Nephron progenitor cell (in vitro differentiated cells): Measurements from ENCODE around the gene LMOD2.

ENCODE experiments used
- DNase-seq: peaks from one replicate; pipeline ENCODE4 v3.0.0; 2021
- H3K27ac Mint-ChIP-seq: 2 replicates; pipeline ENCODE4 v1.8.0; 2021; ENCODE audit warnings: mild to moderate bottlenecking, moderate library complexity, mixed read lengths
- H3K27me3 Mint-ChIP-seq: 2 replicates; pipeline ENCODE4 v1.8.0; 2021; ENCODE audit warnings: mild to moderate bottlenecking, low read depth, mixed read lengths; ENCODE audit not compliant: poor library complexity
- H3K36me3 Mint-ChIP-seq: 2 replicates; pipeline ENCODE4 v1.8.0; 2021; ENCODE audit warnings: low read depth, mixed read lengths
- H3K4me1 Mint-ChIP-seq: 2 replicates; pipeline ENCODE4 v1.8.0; 2021; ENCODE audit warnings: mixed read lengths
- H3K4me3 Mint-ChIP-seq: 2 replicates; pipeline ENCODE4 v1.8.0; 2021; ENCODE audit warnings: mild to moderate bottlenecking, moderate library complexity, mixed read lengths
- H3K9me3 Mint-ChIP-seq: 2 replicates; pipeline ENCODE4 v1.8.0; 2021; ENCODE audit warnings: mild to moderate bottlenecking, moderate library complexity, mixed read lengths
- TF ChIP-seq, protein P1 (sequence below): fragments of 200-600 bp; sonication (generic); IDR thresholded peaks from 2 replicates; pipeline ENCODE4 v1.5.0; 2021; ENCODE audit warnings: antibody characterized with exemption

The LMOD2 gene

DNA sequence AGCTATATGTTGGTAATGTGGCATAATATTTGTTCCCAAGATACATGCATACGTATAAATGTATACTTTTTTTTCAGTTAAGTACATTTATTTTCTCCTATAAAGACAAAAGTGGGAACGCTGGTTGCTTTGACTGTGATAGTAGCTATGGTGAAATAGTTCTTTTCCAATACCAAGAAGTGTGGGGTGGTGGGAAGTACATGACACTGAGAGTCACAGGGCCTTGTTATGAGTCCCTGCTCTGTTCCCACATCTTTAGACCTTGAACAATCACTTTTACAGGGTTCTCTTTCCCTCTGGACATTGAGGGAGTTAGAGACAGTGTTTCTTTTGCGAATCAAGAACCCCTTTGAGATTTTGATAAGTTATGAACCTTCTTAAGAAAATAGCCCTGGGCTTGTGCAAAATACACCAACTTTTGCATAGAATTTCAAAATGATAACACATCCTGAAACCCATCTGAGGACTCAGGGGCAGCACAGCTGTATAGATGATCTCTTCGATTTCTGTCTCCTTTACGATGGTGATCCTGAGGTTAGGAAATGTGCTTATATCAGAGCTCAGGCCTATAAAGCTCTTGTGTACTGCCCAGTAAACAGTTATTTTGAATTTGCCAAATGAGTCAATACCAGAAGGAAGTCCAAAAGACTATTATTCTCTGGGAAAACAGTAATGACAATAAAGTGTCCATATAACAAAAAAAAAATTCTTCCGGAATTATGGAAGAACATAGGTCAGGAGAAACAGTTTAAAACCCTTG lies 1.1 kb downstream of the LMOD2 start:
- H3K36me3 Mint-ChIP-seq = peaks cover 2% of the 10 kb centered on the region
- H3K4me1 Mint-ChIP-seq = peaks cover 24% of the 10 kb centered on the region
- H3K27ac Mint-ChIP-seq = no peak overlapping the region
- no peak overlapping the region for H3K4me3 Mint-ChIP-seq
- H3K9me3 Mint-ChIP-seq = no peaks in the 10 kb centered on the region
- H3K27me3 Mint-ChIP-seq = peaks cover 5% of the 10 kb centered on the region
- TF ChIP-seq, protein P1, sequence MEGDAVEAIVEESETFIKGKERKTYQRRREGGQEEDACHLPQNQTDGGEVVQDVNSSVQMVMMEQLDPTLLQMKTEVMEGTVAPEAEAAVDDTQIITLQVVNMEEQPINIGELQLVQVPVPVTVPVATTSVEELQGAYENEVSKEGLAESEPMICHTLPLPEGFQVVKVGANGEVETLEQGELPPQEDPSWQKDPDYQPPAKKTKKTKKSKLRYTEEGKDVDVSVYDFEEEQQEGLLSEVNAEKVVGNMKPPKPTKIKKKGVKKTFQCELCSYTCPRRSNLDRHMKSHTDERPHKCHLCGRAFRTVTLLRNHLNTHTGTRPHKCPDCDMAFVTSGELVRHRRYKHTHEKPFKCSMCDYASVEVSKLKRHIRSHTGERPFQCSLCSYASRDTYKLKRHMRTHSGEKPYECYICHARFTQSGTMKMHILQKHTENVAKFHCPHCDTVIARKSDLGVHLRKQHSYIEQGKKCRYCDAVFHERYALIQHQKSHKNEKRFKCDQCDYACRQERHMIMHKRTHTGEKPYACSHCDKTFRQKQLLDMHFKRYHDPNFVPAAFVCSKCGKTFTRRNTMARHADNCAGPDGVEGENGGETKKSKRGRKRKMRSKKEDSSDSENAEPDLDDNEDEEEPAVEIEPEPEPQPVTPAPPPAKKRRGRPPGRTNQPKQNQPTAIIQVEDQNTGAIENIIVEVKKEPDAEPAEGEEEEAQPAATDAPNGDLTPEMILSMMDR = no peak
- no peak for DNase-seq

DNA sequence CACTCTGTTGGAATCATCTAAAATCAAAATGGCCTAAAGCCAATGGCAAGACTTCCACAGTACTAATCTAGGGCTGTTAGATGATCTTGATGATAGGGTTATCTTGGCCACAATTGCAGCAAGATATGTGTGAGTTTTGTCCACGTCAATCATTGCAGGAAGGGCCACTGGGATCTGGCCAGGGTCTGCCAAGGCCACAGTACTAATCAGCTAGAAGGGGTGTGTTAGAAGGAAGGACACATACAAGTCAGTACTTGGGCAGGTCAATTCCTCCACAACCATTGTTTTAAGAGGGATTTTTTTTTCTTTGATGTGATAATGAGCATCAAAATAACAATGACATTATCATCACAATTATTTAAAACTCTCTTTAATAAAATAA lies 1.6 kb downstream of the LMOD2 start:
- Mint-ChIP-seq H3K27me3 (peaks cover 6% of the 10 kb centered on the region), H3K9me3 (peaks cover under 1% of the 10 kb centered on the region), H3K4me3 (no peak overlapping the region)

GRCh38 chr7:123658023-123658422 lies 2.4 kb downstream of the LMOD2 start:
- DNase-seq = no peak
- peaks cover 3% of the 10 kb centered on the region for H3K9me3 Mint-ChIP-seq

More for the DNA sequence above, 1.6 kb downstream of the LMOD2 start:
- TF ChIP-seq, protein P1 = no peak
- DNase-seq = no peak
- Mint-ChIP-seq H3K36me3 (peaks cover 4% of the 10 kb centered on the region), H3K4me1 (peaks cover 29% of the 10 kb centered on the region), H3K27ac (no peak overlapping the region)

DNA sequence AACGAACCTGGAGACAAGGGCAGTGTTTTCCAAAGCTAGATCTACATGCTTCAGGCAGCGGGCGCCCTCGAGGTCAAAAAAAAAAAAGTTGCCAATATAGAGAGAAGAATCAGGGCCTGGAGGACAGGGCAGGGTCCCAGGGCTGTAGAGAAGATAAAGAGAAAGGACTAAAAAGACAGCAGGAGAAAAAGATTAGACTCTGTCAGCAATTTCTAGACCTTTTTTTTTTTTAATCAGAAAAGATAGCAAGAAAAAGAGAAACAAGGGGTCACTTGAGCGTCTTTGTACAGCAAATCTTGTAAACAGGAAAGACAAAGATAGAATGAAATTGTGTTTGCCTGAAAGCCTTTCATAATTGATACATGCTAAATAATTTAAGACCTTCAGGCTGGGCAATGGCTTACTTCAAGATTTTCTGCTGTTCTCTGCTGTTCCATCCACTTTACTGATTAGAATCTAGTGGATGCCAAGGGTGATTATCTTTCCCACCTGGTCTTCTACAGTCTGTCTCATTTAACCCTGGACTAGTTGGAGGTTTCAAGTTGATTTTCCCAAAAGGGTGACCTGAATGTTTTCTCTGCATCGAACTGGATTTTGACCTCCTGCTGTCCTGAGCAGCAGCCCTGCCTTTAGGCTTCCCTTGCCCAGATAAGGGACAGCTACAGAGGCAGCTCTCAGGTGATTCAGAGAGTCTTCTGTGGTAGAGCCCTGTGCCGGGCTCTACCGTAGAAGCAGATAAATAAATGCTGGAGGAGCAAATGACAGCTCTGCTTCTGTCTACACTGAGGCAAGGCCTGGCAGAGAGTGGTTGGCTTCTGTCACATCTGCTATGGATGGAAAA lies 5.1 kb downstream of the LMOD2 start:
- Mint-ChIP-seq H3K27ac (peak overlapping the region; percentile 89), H3K9me3 (peaks cover 3% of the 10 kb centered on the region), H3K36me3 (peaks cover 4% of the 10 kb centered on the region), H3K27me3 (peaks cover 6% of the 10 kb centered on the region), H3K4me1 (peaks cover 47% of the 10 kb centered on the region), H3K4me3 (peak overlapping the region; percentile 38)
- DNase-seq = no peak
- TF ChIP-seq, protein P1 = no peak

More at GRCh38 chr7:123658023-123658422, 2.4 kb downstream of the LMOD2 start:
- H3K4me1 Mint-ChIP-seq = peaks cover 37% of the 10 kb centered on the region
- H3K27ac Mint-ChIP-seq = no peak overlapping the region
- peaks cover 6% of the 10 kb centered on the region for H3K27me3 Mint-ChIP-seq
- peaks cover 4% of the 10 kb centered on the region for H3K36me3 Mint-ChIP-seq
- TF ChIP-seq, protein P1 = no peak
- H3K4me3 Mint-ChIP-seq = no peak overlapping the region

- no peak for DNase-seq
- Mint-ChIP-seq H3K27me3 (peaks cover 6% of the 10 kb centered on the region), H3K4me3 (no peak overlapping the region), H3K27ac (peak overlapping the region; percentile 34), H3K4me1 (peaks cover 50% of the 10 kb centered on the region), H3K36me3 (peaks cover 4% of the 10 kb centered on the region), H3K9me3 (peaks cover 3% of the 10 kb centered on the region)
- TF ChIP-seq, protein P1 = no peak
Measured at GRCh38 chr7:123661765-123662164, 6.1 kb downstream of the LMOD2 start.
